Smooth muscle cell (in vitro differentiated cells): ENCODE data around the gene RUNX3. TPM values are rescaled to one million over a fixed set of nuclear protein-coding genes. Genes with fewer than 3 reads are reported as not detected.

ENCODE experiments used
- DNase-seq: peaks from one replicate; lab custom pipeline; 2025; ENCODE audit not compliant: unreplicated experiment; lab: John Stamatoyannopoulos, UW
- H2AFZ ChIP-seq: fragments of 200-600 bp; sonication (generic); 2 replicates; pipeline ENCODE4 v1.6.0; 2016; ENCODE audit warnings: antibody characterized with exemption, low read depth, mild to moderate bottlenecking
- H3F3A ChIP-seq: fragments of 200-600 bp; sonication (generic); 2 replicates; pipeline ENCODE4 v1.6.0; 2017; ENCODE audit warnings: antibody characterized with exemption, low read depth
- H3K27ac ChIP-seq: fragments of 200-600 bp; sonication (generic); 2 replicates; pipeline ENCODE4 v1.5.1; 2016; ENCODE audit warnings: low read depth, mild to moderate bottlenecking
- H3K27me3 ChIP-seq: fragments of 200-600 bp; sonication (generic); 2 replicates; pipeline ENCODE4 v1.6.1; 2016; ENCODE audit warnings: low read depth, mild to moderate bottlenecking
- H3K36me3 ChIP-seq: fragments of 200-600 bp; sonication (generic); 2 replicates; pipeline ENCODE4 v1.5.1; 2016; ENCODE audit warnings: low read depth
- H3K4me1 ChIP-seq: fragments of 200-600 bp; sonication (generic); 2 replicates; pipeline ENCODE4 v1.5.1; 2016; ENCODE audit warnings: low read depth
- H3K4me2 ChIP-seq: fragments of 200-600 bp; sonication (generic); 2 replicates; pipeline ENCODE4 v1.6.0; 2016; ENCODE audit warnings: mild to moderate bottlenecking
- H3K4me3 ChIP-seq: fragments of 200-600 bp; sonication (generic); 2 replicates; pipeline ENCODE4 v1.5.1; 2016; ENCODE audit warnings: mild to moderate bottlenecking
- H3K79me2 ChIP-seq: fragments of 200-600 bp; sonication (generic); 2 replicates; pipeline ENCODE4 v1.6.0; 2016; ENCODE audit warnings: low read depth, mild to moderate bottlenecking
- H3K9ac ChIP-seq: fragments of 200-600 bp; sonication (generic); 2 replicates; pipeline ENCODE4 v1.6.0; 2016; ENCODE audit warnings: low read depth
- H3K9me3 ChIP-seq: fragments of 200-600 bp; sonication (generic); replicated peaks from 2 replicates; pipeline ENCODE4 v1.5.1; 2016; ENCODE audit warnings: low read depth
- H4K20me1 ChIP-seq: fragments of 200-600 bp; sonication (generic); 2 replicates; pipeline ENCODE4 v1.6.0; 2016; ENCODE audit warnings: low read depth
- WGBS: methylation state at CpG from one replicate; pipeline ENCODE4 v1.1.7; 2016; ENCODE audit warnings: low lambda C conversion rate; 5-methylcytosine and 5-hydroxymethylcytosine counted together
- polyA plus RNA-seq: library from polyadenylated mRNA; unstranded; fragments of >200 nt; fragmentation: Nextera tagmentation; extraction: Ambion mirVana; gene quantifications from 2 replicates; pipeline ENCODE4 v1.2.1, GENCODE V29; 2016
- total RNA-seq: library from RNA; depleted of rRNA; stranded (reverse); fragments of >200 nt; gene quantifications from 2 replicates; pipeline ENCODE4 v1.2.3, GENCODE V29; 2014
- TF ChIP-seq, protein P1 (sequence below): fragments of 200-600 bp; sonication (generic); IDR thresholded peaks from 2 replicates; pipeline ENCODE4 v1.5.1; 2017; ENCODE audit warnings: borderline replicate concordance, mild to moderate bottlenecking, antibody characterized with exemption; ENCODE audit not compliant: insufficient read depth, poor library complexity, severe bottlenecking

Gene RUNX3
- total and polyA plus RNA-seq, 2 experiments from 2014 or later, result 4.5 to 8.2 TPM

DNA sequence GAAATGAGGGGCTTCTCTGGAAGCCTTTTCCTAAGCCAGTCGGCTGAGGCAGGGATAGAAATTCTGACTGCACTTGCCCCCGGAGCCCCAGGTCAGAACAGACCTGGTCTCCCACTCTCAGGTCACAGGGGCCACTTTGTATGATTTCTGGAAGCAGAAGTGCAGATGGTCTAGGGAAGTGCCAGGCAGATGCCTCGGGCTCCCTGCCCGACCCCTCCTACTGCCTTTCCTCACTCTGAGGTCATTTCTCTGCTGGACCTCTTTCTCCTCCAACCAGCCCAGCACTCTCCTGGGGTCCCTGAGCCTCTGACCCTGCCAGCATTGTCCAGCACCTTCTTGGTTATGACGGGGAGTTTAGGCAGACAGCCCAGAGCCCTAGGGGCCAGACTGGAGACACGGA is 8.7 kb downstream of the RUNX3 start:
- 88% methylated on average over 6 of the region's 6 CpGs for WGBS
- TF ChIP-seq, protein P1, sequence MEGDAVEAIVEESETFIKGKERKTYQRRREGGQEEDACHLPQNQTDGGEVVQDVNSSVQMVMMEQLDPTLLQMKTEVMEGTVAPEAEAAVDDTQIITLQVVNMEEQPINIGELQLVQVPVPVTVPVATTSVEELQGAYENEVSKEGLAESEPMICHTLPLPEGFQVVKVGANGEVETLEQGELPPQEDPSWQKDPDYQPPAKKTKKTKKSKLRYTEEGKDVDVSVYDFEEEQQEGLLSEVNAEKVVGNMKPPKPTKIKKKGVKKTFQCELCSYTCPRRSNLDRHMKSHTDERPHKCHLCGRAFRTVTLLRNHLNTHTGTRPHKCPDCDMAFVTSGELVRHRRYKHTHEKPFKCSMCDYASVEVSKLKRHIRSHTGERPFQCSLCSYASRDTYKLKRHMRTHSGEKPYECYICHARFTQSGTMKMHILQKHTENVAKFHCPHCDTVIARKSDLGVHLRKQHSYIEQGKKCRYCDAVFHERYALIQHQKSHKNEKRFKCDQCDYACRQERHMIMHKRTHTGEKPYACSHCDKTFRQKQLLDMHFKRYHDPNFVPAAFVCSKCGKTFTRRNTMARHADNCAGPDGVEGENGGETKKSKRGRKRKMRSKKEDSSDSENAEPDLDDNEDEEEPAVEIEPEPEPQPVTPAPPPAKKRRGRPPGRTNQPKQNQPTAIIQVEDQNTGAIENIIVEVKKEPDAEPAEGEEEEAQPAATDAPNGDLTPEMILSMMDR, result no peak

DNA sequence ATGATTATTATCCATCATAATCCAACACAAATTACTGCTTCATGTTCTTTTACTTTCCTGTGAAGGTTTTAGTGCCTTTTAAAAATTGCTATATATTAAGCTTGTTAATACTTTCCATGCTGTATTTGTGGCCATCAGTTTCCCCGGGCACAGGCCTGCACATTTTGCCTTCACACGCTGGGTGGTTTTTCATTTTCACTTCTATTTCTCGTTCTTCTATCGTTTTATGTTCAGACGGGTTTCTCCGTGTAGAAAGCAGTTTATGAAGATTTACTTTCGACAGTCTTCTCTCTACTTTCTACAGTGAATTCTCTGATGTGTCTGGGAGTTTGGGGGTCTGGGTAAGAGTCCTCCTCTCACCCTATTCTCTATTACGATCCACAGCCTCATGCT is 9.5 kb downstream of the RUNX3 start:
- Histone ChIP-seq H3K4me1 (no peaks in the 10 kb centered on the region), H4K20me1 (peaks cover 64% of the 10 kb centered on the region), H3K36me3 (no peaks in the 10 kb centered on the region), H3K27me3 (peaks cover 10% of the 10 kb centered on the region), H3K4me2 (no peak overlapping the region), H3K9ac (no peak overlapping the region), H3F3A (no peaks in the 10 kb centered on the region), H3K4me3 (no peak overlapping the region), H3K79me2 (no peaks in the 10 kb centered on the region), H3K9me3 (no peaks in the 10 kb centered on the region), H3K27ac (no peak overlapping the region), H2AFZ (no peak overlapping the region)
- no peak for DNase-seq
- TF ChIP-seq, protein P1, result no peak
- WGBS, result 96% methylated on average over 8 of the region's 8 CpGs

More for the DNA sequence above, 8.7 kb downstream of the RUNX3 start:
- H3K4me3 ChIP-seq, result no peak overlapping the region
- no peak overlapping the region for H3K4me2 ChIP-seq
- no peaks in the 10 kb centered on the region for H3F3A ChIP-seq
- peaks cover 70% of the 10 kb centered on the region for H4K20me1 ChIP-seq
- peaks cover 5% of the 10 kb centered on the region for H3K4me1 ChIP-seq
- H3K9me3 ChIP-seq, result no peaks in the 10 kb centered on the region
- H3K27ac ChIP-seq, result no peak overlapping the region
- no peak overlapping the region for H3K9ac ChIP-seq
- H3K27me3 ChIP-seq, result peaks cover 19% of the 10 kb centered on the region
- H2AFZ ChIP-seq, result no peak overlapping the region
- H3K36me3 ChIP-seq, result no peaks in the 10 kb centered on the region
- H3K79me2 ChIP-seq, result no peaks in the 10 kb centered on the region
- no peak for DNase-seq

DNA sequence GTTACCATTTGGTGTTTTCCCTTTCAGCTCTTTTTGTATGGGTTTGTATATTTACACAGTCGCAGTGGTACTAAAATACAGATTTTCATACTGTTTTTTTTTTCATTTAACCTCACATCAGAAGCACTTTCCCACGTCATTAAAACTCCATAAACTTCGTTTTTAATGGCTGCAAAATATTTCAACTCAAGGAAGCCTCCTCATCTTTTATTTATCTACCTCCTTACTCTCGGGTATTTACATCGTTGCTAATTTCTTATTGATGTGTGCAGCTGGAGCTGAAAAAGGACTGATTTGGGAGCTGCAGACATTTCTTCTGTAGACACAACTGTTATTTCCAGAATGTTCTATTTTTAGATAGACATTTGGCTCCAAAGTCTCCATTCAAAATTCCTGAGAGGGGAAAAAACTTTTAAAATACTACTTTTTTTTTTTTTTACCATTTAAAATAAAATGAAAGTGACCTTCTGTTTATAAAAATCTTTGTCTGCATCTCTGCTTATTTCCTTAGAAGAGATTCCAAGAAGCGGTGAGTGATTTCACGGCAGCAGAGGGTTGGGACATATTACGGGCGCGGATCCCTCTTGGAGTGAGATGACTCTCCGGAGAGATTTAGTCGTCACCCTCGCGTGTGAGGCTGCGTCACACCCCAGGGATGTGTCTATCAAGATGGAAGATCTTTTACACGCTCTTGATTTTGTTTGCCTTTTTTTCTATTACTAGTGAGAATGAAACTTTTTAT is 10.1 kb downstream of the RUNX3 start:
- no peak for DNase-seq
- Histone ChIP-seq H3K27ac (no peak overlapping the region), H3K79me2 (no peaks in the 10 kb centered on the region), H3K4me3 (no peak overlapping the region), H3K36me3 (no peaks in the 10 kb centered on the region), H3F3A (no peaks in the 10 kb centered on the region), H3K27me3 (peaks cover 6% of the 10 kb centered on the region), H3K4me2 (no peak overlapping the region), H3K9ac (no peak overlapping the region), H4K20me1 (peaks cover 65% of the 10 kb centered on the region), H3K4me1 (no peaks in the 10 kb centered on the region), H2AFZ (no peak overlapping the region), H3K9me3 (no peaks in the 10 kb centered on the region)
- WGBS, result 84% methylated on average over 16 of the region's 16 CpGs
- TF ChIP-seq, protein P1, result no peak
